Neural cell (in vitro differentiated cells): ENCODE measurements around the gene TCF4.

Source experiments
- CTCF ChIP-seq: fragments of 450-650 bp; IDR thresholded peaks from 2 replicates; pipeline ENCODE4 v1.5.1; 2014; ENCODE audit warnings: antibody characterized with exemption, mild to moderate bottlenecking, moderate library complexity; ENCODE audit not compliant: poor library complexity, severe bottlenecking
- EP300 ChIP-seq: fragments of 450-650 bp; conservative IDR thresholded peaks from 2 replicates; pipeline ENCODE4 v1.6.1; 2014; ENCODE audit warnings: antibody characterized with exemption, mild to moderate bottlenecking, moderate library complexity; ENCODE audit not compliant: poor library complexity, severe bottlenecking
- EZH2 ChIP-seq: fragments of 200-600, 300-800 bp; shearing (Covaris generic), sonication (generic); IDR thresholded peaks from 2 replicates; pipeline ENCODE4 v1.6.1; 2014; ENCODE audit warnings: antibody characterized with exemption, low read length, borderline replicate concordance, mild to moderate bottlenecking; ENCODE audit not compliant: insufficient read depth, poor library complexity, severe bottlenecking
- POLR2AphosphoS5 ChIP-seq: IDR thresholded peaks from 2 replicates; pipeline ENCODE4 v1.6.1; 2012

GRCh38 chr18:55511277-55511676 is 76.7 kb downstream of the TCF4 start:
- TF ChIP-seq CTCF = no peak
- no peak for TF ChIP-seq EZH2
- TF ChIP-seq POLR2AphosphoS5 = no peak
- TF ChIP-seq EP300 = no peak
